HG03196 (cell line): ENCODE data around the gene SLC51A.
"Not testable (repeated sequence)": the region's sequence is repeated elsewhere in the genome, so short reads cannot be mapped to it uniquely, and the experiment has no call there.

Experiments
- ATAC-seq: cut with Tn5 transposase; IDR thresholded peaks from one replicate; pipeline ENCODE4 v1.9.1; 2021; ENCODE audit not compliant: unreplicated experiment

Gene SLC51A

GRCh38 chr3:196216089-196216564 is at the start of gene SLC51A:
SLC51A (plus strand) TSS chr3:196216534; CDS start chr3:196216713, 179 bp downstream.
- ATAC-seq = no peak

GRCh38 chr3:196166741-196167140 is 49.6 kb upstream of the SLC51A start:
- ATAC-seq = no peak

DNA sequence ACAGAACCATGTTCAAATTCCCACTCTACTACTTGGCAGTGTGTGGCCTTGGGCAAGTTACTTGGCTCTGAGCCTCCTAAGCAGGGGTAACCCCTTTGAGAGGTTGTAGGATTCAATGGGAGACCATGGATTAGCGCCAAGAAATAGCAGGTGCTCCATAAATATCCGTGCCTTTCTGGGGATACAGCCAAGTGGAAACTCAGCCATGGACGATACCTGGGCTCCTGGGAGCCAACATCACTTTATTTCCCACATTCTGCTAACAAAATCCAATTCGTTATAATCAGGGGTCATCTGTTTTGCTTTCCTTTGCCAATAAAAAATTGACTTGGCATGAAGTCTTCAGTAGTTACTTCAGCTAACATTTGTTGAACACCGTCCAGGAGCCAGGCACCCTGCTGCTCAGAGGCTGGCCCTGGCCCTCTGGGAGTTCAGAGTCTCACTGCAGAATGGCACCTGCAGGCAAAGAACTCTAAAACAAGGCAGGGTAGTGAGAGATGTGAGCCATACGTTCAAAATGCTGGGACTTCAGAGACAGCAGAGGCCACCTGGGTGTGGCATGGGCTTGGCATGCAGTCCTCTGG is 47.4 kb upstream of the SLC51A start:
- ATAC-seq = no peak

DNA sequence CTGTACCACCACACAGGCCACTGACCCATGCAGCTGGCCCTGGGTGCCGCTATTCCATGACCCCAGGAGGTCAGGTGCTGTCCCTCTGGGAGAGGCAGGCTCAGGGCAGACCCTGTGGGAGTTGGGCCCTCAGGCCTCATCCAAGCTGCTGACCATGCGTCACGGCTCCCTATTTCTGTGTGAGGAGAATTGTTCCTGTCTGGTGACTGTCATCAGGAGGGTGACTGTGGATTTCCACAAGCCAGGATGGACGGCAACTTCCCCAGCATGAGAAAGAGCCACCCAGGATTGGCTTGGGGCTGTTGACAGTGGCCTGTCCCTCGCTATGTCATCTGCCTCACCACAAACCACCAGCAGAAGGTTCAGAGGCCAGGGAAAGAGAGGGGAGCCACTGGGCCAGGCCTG is 46.5 kb upstream of the SLC51A start:
- no peak for ATAC-seq

GRCh38 chr3:196170296-196170695 is 46.0 kb upstream of the SLC51A start:
- not testable (repeated sequence) for ATAC-seq

- no peak for ATAC-seq
Measured at GRCh38 chr3:196174652-196175051, 41.7 kb upstream of the SLC51A start.

GRCh38 chr3:196175116-196175625 is 41.2 kb upstream of the SLC51A start:
- ATAC-seq = no peak

GRCh38 chr3:196175722-196176121 is 40.6 kb upstream of the SLC51A start:
- ATAC-seq = no peak

DNA sequence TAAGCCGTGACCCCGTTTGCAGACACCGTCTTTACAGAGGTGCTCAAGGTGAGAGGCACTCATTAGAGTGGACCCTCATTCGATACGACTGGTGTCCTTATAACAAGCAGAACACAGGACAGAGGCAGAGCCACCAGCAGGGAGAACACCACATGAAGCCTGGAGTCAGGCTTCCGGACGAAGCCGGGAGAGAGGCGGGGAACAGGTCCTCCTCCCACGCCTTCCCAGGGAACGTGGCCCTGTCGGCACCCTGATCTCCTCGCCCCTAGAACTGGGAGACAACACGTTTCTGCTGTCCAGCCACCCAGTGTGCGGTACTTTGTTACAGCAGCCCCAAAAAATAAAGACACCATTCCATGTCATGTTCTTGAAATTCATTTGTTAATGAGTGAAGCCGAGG is 38.8 kb upstream of the SLC51A start:
- ATAC-seq = no peak

DNA sequence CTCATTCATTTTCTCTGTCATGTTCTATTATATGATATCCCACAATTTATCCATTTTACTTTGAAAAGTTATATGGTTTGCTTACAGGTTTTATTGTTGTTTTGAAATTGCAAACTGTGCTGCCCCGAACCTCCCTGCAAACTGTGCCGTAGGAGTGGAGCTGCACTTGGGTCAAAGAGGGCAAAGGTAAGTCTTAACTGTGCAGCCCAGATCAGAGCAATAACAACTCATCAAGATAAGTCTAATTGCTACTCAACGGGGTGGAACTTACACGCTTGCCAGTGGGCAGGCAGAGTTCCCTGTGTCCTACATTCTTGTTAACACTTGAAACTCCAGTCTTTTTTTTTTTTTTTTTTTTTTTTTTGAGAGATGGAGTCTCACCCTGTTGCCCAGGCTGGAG is 38.4 kb upstream of the SLC51A start:
- no peak for ATAC-seq

- no peak for ATAC-seq
Measured at GRCh38 chr3:196178993-196179379, 37.3 kb upstream of the SLC51A start.

- peak; percentile 68 for ATAC-seq
Measured at GRCh38 chr3:196179380-196180308, 36.7 kb upstream of the SLC51A start.

DNA sequence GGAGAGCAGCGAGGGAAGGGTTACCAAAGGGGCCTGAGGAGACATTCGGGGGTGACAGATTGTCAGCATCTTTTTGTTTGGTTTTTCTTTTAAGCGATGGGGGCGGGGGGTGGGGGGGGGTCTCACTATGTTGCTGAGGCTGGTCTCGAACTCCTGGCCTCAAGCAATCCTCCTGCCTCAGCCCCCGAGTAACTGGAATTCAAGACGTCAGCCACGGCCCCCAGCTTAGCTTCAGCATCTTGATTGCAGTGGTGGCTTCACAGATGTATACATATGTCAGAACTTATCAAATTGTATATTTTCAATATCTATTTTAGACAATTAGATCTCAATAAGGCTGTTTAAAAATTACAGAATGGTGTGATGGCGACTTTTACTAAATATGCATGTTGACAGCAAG is 36.0 kb upstream of the SLC51A start:
- ATAC-seq = no peak

DNA sequence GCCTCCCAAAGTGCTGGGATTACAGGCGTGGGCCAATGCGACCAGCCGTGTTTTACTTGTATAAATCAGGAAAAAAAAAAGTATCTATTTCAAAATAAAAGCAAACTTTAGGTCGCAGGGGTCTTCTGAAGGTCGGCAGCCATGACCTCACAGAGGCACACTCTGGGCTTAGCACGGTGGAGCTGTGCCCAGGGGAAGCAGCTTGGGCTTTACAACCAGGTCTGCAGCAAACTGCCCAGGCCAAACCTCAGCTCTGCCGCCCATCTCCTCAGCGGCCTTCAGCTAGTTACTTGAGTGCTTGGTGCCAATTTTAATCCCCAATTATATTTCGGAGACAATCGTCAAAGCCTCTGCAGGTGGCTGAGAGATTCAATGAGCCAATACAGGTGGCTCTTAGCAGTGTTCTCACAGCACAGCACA is 35.2 kb upstream of the SLC51A start:
- ATAC-seq = no peak

DNA sequence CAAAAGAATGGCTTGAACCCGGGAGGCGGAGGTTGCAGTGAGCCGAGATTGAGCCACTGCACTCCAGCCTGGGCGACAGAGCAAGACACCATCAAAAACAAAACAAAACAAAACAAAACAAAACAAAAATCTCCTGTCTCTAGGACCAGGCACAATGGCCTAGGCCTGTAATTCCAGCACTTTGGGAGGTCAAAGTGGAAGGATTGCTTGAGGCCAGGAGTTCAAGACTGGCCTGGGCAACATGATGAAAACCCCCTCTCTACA is 32.2 kb upstream of the SLC51A start:
- not testable (repeated sequence) for ATAC-seq

GRCh38 chr3:196184881-196185280 is 31.5 kb upstream of the SLC51A start:
- no peak for ATAC-seq

GRCh38 chr3:196186651-196187573 is 29.4 kb upstream of the SLC51A start:
- peak; percentile 36 for ATAC-seq

DNA sequence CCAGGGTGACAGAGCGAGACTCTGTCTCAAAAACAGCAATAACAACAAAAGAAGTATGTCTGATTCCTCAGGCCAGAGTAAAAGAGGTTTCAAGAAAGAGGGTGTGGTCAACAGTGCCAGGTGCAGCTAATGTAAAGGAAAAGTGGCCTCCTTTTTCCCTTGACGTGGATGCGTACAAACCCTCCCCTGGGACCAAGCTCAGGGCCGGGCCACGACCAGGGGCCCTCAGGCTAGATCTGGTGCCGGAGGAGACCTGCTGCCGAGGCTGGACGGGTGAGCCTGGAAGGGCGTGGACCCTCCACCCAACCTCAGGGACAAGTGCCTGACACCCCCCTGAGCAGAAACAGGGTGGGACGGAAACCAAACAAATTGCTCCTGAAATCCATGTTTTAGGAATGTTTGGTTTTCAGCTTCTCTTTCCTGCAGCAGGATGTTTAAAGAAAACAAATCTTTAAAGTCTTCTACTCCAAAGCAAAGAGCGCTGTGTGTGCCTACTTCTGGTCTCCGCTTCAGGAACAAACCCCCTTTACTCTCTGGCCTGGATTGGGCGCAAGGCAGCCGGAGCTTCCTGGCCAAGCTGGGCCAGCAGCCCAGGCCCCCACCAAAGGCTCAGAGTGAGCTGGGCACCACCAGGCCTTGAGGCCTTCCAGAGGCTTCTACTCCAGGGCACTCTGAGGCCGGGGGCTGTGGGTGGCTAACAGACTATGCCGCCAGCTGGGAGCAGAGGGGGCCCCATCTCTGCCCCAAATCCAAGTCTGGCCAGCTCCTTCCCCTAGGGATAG is 26.6 kb upstream of the SLC51A start:
- no peak for ATAC-seq

DNA sequence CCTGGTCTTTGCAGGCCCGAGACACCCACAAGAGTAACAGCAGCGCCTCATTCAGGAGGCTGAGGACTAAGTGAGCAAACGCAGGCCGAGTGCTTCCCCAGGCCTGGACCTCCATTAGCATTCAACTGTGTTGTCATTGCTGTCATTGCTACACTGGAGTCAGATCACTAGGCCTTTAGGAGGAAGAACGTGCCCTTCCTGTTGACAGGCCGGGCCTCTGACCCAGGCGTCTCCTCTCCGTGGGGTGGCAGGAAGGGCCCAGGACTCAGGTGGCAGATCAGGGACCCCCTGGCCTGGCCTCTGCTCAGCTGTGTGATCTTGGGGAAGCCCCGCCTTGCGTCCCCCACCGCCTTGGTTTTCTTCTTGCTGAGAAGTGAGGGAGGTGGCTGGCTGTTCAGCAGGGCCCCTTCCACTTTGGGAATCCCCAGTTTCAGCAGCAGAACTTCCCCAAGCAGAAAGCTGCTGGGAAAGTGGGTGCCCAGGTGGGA is 24.3 kb upstream of the SLC51A start:
- ATAC-seq = peak; percentile 50

DNA sequence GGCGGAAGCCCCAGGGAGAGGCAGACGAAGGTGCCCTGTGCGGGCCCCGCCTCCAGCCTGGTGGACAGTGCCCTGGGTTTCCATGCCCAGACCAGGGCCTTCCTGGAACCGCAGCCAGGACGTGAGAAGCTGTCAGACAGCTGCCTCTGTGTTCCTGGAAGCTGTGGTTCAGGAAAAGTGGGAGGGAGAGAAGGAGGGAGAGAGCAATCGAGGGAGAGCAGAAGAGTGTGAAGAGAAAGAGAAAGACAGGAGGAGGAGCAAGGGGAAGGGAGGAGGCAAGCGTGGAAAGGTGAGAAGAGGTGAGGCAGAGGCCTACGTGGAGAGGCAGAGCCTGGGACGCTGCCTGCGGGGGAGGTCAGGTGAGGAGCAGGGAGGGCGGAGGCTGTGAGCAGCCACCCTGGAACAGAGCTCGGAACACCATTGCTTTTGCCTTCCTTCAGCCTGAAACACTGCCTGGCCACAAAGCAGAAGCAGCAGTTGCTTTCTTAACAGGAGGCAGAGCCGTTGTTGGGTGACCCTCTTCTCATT is 23.7 kb upstream of the SLC51A start:
- no peak for ATAC-seq
